ENCODE measurements around the gene NEGR1.

- TF ChIP-seq CTCF (conservative IDR thresholded peaks at IDR 0.05; ENCODE audit: low read length) (no peak), EZH2phosphoT487 (IDR thresholded peaks at IDR 0.05; ENCODE audit: borderline replicate concordance, low read depth, low read length) (no peak)
These were observed 503.4 kb downstream of the NEGR1 start for GRCh38 chr1:71778940-71779339.

Measured in OCI-LY7 (cell line).